LoVo (cell line): ENCODE data around the gene HFM1.
"Not testable (repeated sequence)": the region's sequence is repeated elsewhere in the genome, so short reads cannot be mapped to it uniquely, and the experiment has no call there.

Experiments
- DNase-seq: peaks from one replicate; pipeline ENCODE4 v3.0.0-alpha.2; 2016; ENCODE audit warnings: low spot score

The HFM1 gene, protein sequence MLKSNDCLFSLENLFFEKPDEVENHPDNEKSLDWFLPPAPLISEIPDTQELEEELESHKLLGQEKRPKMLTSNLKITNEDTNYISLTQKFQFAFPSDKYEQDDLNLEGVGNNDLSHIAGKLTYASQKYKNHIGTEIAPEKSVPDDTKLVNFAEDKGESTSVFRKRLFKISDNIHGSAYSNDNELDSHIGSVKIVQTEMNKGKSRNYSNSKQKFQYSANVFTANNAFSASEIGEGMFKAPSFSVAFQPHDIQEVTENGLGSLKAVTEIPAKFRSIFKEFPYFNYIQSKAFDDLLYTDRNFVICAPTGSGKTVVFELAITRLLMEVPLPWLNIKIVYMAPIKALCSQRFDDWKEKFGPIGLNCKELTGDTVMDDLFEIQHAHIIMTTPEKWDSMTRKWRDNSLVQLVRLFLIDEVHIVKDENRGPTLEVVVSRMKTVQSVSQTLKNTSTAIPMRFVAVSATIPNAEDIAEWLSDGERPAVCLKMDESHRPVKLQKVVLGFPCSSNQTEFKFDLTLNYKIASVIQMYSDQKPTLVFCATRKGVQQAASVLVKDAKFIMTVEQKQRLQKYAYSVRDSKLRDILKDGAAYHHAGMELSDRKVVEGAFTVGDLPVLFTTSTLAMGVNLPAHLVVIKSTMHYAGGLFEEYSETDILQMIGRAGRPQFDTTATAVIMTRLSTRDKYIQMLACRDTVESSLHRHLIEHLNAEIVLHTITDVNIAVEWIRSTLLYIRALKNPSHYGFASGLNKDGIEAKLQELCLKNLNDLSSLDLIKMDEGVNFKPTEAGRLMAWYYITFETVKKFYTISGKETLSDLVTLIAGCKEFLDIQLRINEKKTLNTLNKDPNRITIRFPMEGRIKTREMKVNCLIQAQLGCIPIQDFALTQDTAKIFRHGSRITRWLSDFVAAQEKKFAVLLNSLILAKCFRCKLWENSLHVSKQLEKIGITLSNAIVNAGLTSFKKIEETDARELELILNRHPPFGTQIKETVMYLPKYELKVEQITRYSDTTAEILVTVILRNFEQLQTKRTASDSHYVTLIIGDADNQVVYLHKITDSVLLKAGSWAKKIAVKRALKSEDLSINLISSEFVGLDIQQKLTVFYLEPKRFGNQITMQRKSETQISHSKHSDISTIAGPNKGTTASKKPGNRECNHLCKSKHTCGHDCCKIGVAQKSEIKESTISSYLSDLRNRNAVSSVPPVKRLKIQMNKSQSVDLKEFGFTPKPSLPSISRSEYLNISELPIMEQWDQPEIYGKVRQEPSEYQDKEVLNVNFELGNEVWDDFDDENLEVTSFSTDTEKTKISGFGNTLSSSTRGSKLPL (N-terminal part only)

DNA sequence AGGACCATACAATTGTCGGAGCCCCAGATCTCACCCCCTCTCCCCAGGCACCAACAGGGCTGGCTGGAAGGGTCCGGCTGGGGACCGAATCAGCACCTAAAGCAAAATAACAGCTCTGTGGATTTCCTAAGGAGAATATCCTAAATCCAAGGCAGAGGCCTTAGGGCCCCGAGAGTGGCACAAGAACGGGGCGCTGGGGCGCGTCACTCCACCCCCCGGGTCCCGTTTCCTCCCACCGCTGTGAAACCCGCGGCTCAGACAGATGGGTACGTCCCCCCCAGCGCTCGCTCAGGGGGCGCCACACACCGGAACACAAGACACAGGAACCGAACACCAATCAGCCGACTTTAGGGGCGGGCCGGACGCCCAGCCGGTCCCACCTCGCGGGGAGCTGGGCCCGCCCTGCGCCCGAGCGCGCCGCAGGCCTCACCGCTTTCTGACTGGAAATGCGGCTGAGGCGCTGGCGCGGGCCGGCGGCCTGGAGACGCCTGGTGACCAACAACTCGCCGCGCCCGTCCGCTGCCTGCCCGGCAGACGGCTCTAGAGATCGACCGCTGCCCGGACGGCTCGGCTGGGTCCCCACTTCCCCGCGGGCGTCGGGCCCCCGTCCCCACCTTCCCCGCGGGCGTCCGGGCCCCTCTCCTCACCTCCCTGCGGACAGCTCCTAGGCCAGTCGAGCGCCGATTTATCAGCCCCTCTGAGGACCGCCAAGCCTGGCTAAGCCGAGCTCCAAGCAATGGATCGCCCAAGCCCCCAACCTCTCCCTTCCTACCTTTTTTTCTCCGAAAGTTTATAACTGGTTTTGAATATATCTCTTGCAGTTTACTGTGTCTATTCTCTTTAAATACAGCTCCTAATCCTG is at the start of gene HFM1:
Gene HFM1 (minus strand): TSS at position 687 of the 862 bp plus-strand sequence. CDS start 3,755 bp downstream, outside the sequence.
- peak; percentile 82 for DNase-seq

DNA sequence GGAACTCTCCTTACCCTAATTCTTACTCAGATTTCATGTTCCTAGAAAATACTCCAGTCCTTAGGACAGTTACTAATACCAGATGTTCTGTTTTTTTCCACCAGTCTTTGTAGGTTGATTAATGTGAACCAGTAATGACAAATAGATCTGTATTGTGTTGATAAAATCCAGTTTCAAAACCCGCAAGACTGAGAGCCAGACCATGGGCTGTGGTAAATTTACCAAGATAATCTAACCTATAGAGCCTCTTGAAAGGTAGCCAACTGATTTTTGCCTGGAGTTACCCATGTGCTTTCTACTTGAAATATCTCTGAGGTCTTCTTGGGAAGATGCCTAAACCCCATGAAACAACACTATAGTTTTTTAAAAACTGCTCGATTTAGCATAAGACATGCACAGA is 49.5 kb upstream of the HFM1 start:
- no peak for DNase-seq

- DNase-seq = no peak
These were observed 45.6 kb upstream of the HFM1 start for GRCh38 chr1:91450260-91450659.

- DNase-seq = not testable (repeated sequence)
These were observed 43.1 kb upstream of the HFM1 start for GRCh38 chr1:91447782-91448181.

GRCh38 chr1:91441980-91442379 is 37.3 kb upstream of the HFM1 start:
- not testable (repeated sequence) for DNase-seq

GRCh38 chr1:91440847-91441246 is 36.2 kb upstream of the HFM1 start:
- DNase-seq = no peak

DNA sequence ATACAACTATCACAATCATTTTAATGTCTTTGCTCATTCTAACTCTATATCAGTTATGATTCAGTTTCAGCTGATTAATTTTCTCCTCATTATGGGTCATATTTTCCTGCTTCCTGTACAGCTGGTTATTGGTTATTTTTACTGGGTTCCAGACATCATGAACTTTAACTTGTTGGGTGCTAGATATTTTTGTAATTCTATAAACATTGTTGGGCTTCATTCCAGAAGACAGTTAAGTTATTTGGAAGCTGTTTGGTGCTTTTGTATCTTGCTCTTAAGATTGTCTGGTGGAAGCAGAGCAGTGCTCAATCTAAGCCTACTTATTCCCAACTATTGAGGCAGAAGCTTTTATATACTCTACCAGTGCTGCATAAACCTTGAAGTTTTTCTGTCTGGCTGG is 34.4 kb upstream of the HFM1 start:
- no peak for DNase-seq

DNA sequence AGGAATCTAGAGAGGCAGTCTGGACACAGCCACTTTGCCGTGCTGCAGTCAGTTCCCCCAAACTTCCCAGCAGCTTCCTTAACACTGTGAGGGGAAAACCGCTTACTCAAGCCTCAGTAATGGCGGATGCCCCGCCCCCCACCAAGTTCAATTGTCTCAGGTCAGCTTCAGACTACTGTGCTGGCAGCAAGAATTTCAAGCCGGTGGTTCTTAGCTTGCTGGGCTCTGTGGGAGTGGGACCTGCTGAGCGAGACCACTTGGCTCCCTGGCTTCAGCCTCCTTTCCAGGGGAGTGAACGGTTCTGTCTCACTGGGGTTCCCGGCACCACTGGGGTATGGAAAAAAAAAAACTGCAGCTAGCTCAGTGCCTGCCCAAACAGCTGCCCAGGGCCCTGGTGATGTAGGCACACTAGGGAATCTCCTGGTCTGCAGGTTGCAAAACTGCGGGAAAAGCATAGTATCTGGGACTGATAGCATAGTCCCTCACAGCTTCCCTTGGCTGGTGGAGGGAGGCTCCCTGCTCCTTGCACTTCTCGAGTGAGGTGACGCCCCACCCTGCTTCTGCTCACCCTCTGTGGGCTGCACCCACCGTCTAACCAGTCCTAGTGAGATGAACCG is 23.7 kb upstream of the HFM1 start:
- DNase-seq = no peak

DNA sequence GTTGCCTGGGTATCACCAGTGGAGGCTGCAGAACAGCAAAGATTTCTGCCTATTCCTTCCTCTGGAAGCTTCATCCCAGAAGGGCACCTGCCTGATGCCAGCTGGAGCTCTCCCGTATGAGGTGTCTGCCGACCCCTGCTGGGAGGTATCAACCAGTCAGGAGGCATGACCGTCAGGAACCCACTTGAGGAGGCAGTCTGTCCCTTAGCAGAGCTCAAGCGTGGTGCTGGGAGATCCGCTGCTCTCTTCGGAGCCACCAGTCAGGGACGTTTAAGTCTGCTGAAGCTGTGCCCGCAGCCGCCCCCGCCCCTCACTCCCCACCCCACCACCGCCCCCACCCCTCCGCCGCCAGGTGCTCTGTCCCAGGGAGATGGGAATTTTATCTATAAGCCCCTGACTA is 23.1 kb upstream of the HFM1 start:
- no peak for DNase-seq

DNA sequence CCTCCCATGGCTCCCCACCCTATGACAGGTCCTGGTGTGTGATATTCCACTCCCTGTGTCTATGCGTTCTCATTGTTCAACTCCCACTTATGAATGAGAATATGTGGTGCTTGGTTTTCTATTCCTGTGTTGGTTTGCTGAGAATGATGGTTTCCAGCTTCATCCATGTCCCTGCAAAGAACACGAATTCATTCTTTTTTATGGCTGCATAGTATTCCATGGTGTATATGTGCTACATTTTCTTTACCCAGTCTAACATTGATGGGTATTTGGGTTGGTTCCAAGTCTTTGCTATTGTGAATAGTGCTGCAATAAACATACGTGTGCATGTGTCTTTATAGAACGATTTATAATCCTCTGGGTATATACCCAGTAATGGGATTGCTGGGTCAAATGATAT is 17.9 kb upstream of the HFM1 start:
- DNase-seq = not testable (repeated sequence)

GRCh38 chr1:91412371-91412770 is 7.7 kb upstream of the HFM1 start:
- no peak for DNase-seq

DNA sequence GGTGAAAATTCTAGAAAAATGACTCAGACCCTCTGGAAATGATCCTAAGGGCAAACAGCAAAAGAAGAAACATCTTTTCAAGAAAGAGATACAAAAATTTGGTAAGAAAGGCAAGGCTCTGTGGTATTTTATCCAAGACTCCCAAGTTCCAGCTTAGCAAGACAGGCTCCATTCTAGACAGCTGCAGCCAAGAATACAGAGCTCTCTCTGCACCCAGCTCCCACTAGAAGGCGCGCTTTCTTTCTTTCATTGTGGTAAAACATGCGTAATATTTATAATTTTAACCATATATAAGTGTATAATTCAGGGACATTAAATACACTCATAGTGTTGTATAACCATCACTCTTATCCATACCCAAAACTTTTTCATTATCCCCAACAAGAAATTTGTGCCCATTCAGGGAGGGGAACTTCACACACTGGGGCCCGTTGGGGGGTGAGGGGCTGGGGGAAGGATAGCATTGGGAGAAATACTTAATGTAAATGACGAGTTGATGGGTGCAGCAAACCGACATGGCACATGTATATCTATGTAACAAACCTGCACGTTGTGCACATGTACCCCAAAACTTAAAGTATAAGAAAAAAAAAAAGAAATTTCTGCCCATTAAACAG is 2.2 kb upstream of the HFM1 start:
- peak; percentile 16 for DNase-seq

DNA sequence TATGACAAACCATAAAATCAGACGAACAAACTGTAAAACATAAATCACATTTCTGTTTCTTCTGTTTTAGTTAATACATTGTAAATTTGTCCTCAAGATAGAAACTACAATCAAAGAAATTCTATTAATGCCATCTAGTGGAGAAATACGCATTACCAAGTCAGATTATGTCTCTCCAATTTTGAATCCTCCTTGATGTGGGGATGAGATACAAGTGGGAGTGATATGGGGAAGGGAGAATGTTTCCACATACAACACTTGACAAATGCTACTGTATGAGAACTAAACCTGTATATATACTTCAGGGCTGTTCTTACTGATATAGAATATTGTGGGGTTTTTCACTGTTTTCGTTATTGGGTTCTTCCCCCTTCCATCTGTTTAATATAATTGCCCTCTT is 2.6 kb downstream of the HFM1 start:
- peak; percentile 30 for DNase-seq

GRCh38 chr1:91400133-91400725 is 4.4 kb downstream of the HFM1 start:
- no peak for DNase-seq

GRCh38 chr1:91398291-91398690 is 6.3 kb downstream of the HFM1 start:
- no peak for DNase-seq

DNA sequence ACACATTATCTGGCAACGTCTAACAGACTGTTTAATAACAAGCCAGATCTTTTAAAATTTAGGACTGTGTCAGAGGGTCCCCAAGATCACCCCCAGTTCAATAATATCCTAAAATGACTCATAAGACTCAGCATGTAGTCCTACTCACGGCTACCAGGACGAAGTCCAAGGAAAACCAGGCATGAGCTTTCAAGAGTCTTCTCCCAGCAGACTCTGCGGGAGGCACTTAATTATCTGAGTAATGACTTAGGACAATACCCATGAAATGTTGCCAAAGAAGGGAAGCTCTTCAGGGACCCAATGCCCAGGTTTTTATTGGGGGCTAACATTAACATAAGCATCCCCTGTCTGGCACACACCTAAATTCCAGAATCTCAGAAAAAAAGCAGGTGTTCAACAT is 7.0 kb downstream of the HFM1 start:
- no peak for DNase-seq

DNA sequence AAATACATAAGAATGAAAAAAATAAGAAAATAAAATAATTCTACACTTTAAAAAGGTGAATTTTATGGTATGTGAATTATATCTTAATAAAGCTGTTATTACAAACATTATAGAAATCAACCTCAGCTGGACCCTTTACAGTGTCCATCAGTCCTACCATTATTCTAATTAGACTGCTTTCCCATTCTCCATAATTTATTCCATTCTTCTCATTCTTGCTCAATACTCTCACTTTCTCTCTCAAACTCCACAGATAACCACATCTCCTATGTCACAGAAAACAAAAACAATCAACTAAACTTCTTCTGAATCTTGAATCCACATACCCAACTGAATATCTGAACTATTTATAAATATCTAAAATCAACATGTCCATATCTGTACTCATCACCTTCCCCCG is 11.6 kb downstream of the HFM1 start:
- no peak for DNase-seq

DNA sequence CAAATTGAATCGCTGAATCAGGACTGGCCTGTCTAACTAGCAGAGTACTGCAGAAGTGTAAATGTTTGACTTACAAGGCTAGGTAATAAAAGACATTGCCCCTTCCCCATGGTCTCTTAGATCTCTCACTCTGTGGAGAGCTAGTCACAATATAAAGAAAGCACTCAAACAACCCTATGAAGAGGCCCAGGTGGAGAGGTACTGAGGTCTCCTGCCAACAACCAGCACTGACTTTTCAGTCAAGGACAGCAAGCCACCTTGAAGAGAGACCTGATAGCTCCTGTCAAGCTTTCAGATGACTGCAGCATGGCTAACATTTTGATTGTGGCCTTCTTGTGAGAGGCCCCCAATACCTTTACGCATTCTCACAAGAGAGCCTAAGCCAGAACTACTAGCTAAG is 18.5 kb downstream of the HFM1 start:
- no peak for DNase-seq

GRCh38 chr1:91383456-91383855 is 21.2 kb downstream of the HFM1 start:
- DNase-seq = no peak

- DNase-seq = no peak
These were observed 22.8 kb downstream of the HFM1 start for GRCh38 chr1:91381844-91382243.
